Stimulated activated CD4-positive, alpha-beta T cell treated with anti-CD3 and anti-CD28 coated beads, Interleukin-12 subunit alpha, Interleukin-12 subunit beta, amount 100 ng/mL, for 4 hours (primary cell): ENCODE measurements around the gene SLC2A3.
"Not testable (repeated sequence)": the region's sequence is repeated elsewhere in the genome, so short reads cannot be mapped to it uniquely, and the experiment has no call there.

Source experiments
- DNase-seq: peaks from one replicate; pipeline ENCODE4 v3.0.0-alpha.2; 2020

SLC2A3 gene

GRCh38 chr12:7915661-7916403, 20.2 kb downstream of the SLC2A3 start:
- DNase-seq, result no peak

- not testable (repeated sequence) for DNase-seq
Measured at GRCh38 chr12:7910106-7910505, 25.9 kb downstream of the SLC2A3 start.

GRCh38 chr12:7907009-7907408, 29.0 kb downstream of the SLC2A3 start:
- DNase-seq, result peak; percentile 13

GRCh38 chr12:7906303-7906702, 29.7 kb downstream of the SLC2A3 start:
- not testable (repeated sequence) for DNase-seq

GRCh38 chr12:7905600-7906125, 30.3 kb downstream of the SLC2A3 start:
- DNase-seq, result not testable (repeated sequence)

- no peak for DNase-seq
Measured at GRCh38 chr12:7905071-7905470, 30.9 kb downstream of the SLC2A3 start.

GRCh38 chr12:7902416-7902815, 33.6 kb downstream of the SLC2A3 start:
- DNase-seq, result not testable (repeated sequence)

GRCh38 chr12:7899755-7900154, 36.2 kb downstream of the SLC2A3 start:
- no peak for DNase-seq

- DNase-seq, result not testable (repeated sequence)
Measured at GRCh38 chr12:7896726-7897125, 39.3 kb downstream of the SLC2A3 start.

GRCh38 chr12:7892186-7892980, 43.6 kb downstream of the SLC2A3 start:
- no peak for DNase-seq

GRCh38 chr12:7884689-7885088, 51.3 kb downstream of the SLC2A3 start:
- DNase-seq, result no peak

GRCh38 chr12:7881736-7882120, 54.3 kb downstream of the SLC2A3 start:
- DNase-seq, result not testable (repeated sequence)

GRCh38 chr12:7880952-7881735, 54.8 kb downstream of the SLC2A3 start:
- DNase-seq, result not testable (repeated sequence)

GRCh38 chr12:7879246-7879645, 56.7 kb downstream of the SLC2A3 start:
- no peak for DNase-seq

GRCh38 chr12:7877420-7877819, 58.6 kb downstream of the SLC2A3 start:
- no peak for DNase-seq

GRCh38 chr12:7872566-7873319, 63.2 kb downstream of the SLC2A3 start, which contains the start of gene SLC2A14:
Gene SLC2A14, minus strand, starts transcription at chr12:7872915. Its CDS starts 3,035 bp downstream, at chr12:7869880.
- no peak for DNase-seq

GRCh38 chr12:7870335-7870734, 65.7 kb downstream of the SLC2A3 start:
- DNase-seq, result no peak
